K562 (cell line): ENCODE measurements around the gene PCSK2. TPM values are rescaled to one million over a fixed set of nuclear protein-coding genes. Genes with fewer than 3 reads are reported as not detected.

Source experiments
- CCAR2 ChIP-seq: fragments of 200-400 bp; formaldehyde crosslinking; IDR thresholded peaks from 2 replicates; pipeline ENCODE4 v1.6.1; 2017; ENCODE audit warnings: mild to moderate bottlenecking, low read depth, low read length
- EP400 ChIP-seq: fragments of 450-650 bp; IDR thresholded peaks from 2 replicates; pipeline ENCODE4 v1.6.1; 2017; ENCODE audit warnings: antibody characterized with exemption, mild to moderate bottlenecking, moderate library complexity
- KHSRP ChIP-seq: fragments of 450-650 bp; IDR thresholded peaks from 2 replicates; pipeline ENCODE4 v1.6.1; 2017
- KLF16 ChIP-seq: IDR thresholded peaks from 2 replicates; pipeline ENCODE4 v1.6.1; 2016; ENCODE audit warnings: antibody characterized with exemption
- MTA3 ChIP-seq: fragments of 450-650 bp; formaldehyde crosslinking; IDR thresholded peaks from 2 replicates; pipeline ENCODE4 v1.6.1; 2017; ENCODE audit warnings: mild to moderate bottlenecking, borderline replicate concordance
- RAD21 ChIP-seq, 2 experiments: fragments of 250-450 bp in 1 of 2; fragments of 450-650 bp in 1 of 2; sonication (Bioruptor Pico) in 1 of 2; formaldehyde crosslinking in 1 of 2; IDR thresholded peaks in 1 of 2; conservative IDR thresholded peaks in 1 of 2; 2 replicates each; pipeline versions ENCODE4 v1.4.0 to v1.8.0; 2020 to 2022; ENCODE audit warnings: mild to moderate bottlenecking in 2 of 2, moderate library complexity in 1 of 2
- SREBF1 ChIP-seq: fragments of 150-350 bp; IDR thresholded peaks from 2 replicates; pipeline ENCODE4 v1.6.1; 2014; ENCODE audit warnings: antibody characterized with exemption, low read depth, low read length, borderline replicate concordance
- TEAD1 ChIP-seq, 2 experiments: fragments of 450-650 bp in 1 of 2; sonication (generic) in 1 of 2; formaldehyde crosslinking; IDR thresholded peaks; 2 replicates each; pipeline versions ENCODE4 v1.4.0 to v1.8.0; 2020 to 2022; ENCODE audit warnings: mild to moderate bottlenecking in 2 of 2, missing genetic modification reagents in 1 of 2
- ZBTB49 ChIP-seq: sonication (generic); formaldehyde crosslinking; IDR thresholded peaks from 2 replicates; pipeline ENCODE4 v1.8.0; 2022; ENCODE audit warnings: missing genetic modification reagents, mild to moderate bottlenecking, borderline replicate concordance
- ZSCAN32 ChIP-seq: fragments of 450-650 bp; formaldehyde crosslinking; IDR thresholded peaks from 2 replicates; pipeline ENCODE4 v1.4.0; 2020; ENCODE audit warnings: mild to moderate bottlenecking, moderate library complexity
- polyA plus RNA-seq, 8 experiments: library from polyadenylated mRNA; depleted of rRNA in 4 of 8; stranded (reverse) in 5 of 8; unstranded in 3 of 8; fragments of >200 nt; fragmentation: Nextera tagmentation in 2 of 8; fragmentation: Illumina TruSeq in 1 of 8; extraction: Ambion mirVana in 2 of 8; extraction: Trizol in 1 of 8; gene quantifications; 2 replicates each; pipeline versions ENCODE4 v1.2.1 to v1.2.3, GENCODE V29; 2011 to 2014; ENCODE audit warnings: inconsistent platforms in 1 of 8, missing spikeins in 1 of 8
- total RNA-seq, 7 experiments: library from RNA; depleted of rRNA in 6 of 7; stranded (reverse); fragments of >200 nt in 6 of 7; fragmentation: Illumina TruSeq in 2 of 7; extraction: Trizol in 2 of 7; gene quantifications; 2 replicates each; pipeline versions ENCODE4 v1.2.1 to v1.2.3, GENCODE V29; 2011 to 2021; ENCODE audit warnings: low replicate concordance in 1 of 7
- TF ChIP-seq, protein P1 (sequence below): sonication (generic); formaldehyde crosslinking; IDR thresholded peaks from 2 replicates; pipeline ENCODE4 v1.9.0; 2022; ENCODE audit warnings: mild to moderate bottlenecking, missing genetic modification reagents
- TF ChIP-seq, protein P2 (sequence below): fragments of 450-650 bp; IDR thresholded peaks from 2 replicates; pipeline ENCODE4 v1.7.0; 2016; ENCODE audit warnings: borderline replicate concordance

PCSK2 gene
- total and polyA plus RNA-seq, 9 of the 15 experiments (the other 6 are each of a cell fraction or from before 2014, with no cell fraction given): 0.04 to 0.07 (median 0.05) TPM; not detected in 6

DNA sequence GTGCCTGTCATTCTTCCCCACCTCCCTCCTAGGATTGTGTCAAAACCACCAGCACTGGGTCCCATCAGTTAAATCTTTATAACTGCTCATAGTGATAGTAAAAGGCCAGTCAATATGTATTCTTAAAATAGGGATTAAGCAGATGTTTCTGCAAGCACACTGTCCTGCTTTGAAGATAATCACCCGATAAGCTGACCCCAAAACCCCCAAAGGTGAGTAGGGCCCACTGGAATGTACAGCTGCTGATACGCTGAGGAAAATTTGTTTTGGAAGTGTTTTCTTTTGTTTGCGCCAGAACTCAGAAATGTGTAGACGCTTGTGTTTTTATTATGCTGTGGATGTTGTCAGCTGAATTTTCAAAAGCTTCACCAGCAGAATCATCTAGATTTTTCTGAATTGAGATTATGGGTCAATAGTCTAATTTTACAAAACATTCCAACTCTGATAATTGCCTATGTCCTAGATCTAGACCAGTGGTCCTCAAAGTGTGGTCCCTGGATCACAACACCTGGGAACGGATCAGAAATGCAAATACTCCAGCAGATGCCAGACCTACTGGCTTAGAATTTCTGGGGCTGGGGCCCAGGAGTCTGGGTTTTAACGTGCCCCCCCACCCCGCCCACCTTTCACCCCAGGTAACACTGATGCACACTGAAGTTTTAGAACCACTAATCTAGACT, 292.9 kb downstream of the PCSK2 start (continued):
- no peak for TF ChIP-seq TEAD1 (CRISPR knock-in tag; IDR thresholded peaks at IDR 0.05)
- no peak for TF ChIP-seq RAD21 (CRISPR knock-in tag; conservative IDR thresholded peaks at IDR 0.05 in 1 of 2, IDR thresholded peaks at IDR 0.05 in 1 of 2)
- no peak for TF ChIP-seq CCAR2
- TF ChIP-seq SREBF1: no peak
- no peak for TF ChIP-seq KLF16
- TF ChIP-seq, protein P1, sequence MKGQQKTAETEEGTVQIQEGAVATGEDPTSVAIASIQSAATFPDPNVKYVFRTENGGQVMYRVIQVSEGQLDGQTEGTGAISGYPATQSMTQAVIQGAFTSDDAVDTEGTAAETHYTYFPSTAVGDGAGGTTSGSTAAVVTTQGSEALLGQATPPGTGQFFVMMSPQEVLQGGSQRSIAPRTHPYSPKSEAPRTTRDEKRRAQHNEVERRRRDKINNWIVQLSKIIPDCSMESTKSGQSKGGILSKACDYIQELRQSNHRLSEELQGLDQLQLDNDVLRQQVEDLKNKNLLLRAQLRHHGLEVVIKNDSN (CRISPR knock-in tag): no peak
- no peak for TF ChIP-seq KHSRP
- TF ChIP-seq EP400: no peak
- TF ChIP-seq ZBTB49 (CRISPR knock-in tag): no peak
- TF ChIP-seq ZSCAN32 (CRISPR knock-in tag): no peak
- TF ChIP-seq, protein P2, sequence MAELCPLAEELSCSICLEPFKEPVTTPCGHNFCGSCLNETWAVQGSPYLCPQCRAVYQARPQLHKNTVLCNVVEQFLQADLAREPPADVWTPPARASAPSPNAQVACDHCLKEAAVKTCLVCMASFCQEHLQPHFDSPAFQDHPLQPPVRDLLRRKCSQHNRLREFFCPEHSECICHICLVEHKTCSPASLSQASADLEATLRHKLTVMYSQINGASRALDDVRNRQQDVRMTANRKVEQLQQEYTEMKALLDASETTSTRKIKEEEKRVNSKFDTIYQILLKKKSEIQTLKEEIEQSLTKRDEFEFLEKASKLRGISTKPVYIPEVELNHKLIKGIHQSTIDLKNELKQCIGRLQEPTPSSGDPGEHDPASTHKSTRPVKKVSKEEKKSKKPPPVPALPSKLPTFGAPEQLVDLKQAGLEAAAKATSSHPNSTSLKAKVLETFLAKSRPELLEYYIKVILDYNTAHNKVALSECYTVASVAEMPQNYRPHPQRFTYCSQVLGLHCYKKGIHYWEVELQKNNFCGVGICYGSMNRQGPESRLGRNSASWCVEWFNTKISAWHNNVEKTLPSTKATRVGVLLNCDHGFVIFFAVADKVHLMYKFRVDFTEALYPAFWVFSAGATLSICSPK: no peak
- no peak for TF ChIP-seq MTA3
